IPS-11a (cell line): ENCODE measurements around the gene CRISPLD2.

Source experiments
- H3K4me3 ChIP-seq: one replicate; pipeline ENCODE4 v1.5.1; 2013; ENCODE audit warnings: low read depth, low read length, control low read depth

CRISPLD2 gene

DNA sequence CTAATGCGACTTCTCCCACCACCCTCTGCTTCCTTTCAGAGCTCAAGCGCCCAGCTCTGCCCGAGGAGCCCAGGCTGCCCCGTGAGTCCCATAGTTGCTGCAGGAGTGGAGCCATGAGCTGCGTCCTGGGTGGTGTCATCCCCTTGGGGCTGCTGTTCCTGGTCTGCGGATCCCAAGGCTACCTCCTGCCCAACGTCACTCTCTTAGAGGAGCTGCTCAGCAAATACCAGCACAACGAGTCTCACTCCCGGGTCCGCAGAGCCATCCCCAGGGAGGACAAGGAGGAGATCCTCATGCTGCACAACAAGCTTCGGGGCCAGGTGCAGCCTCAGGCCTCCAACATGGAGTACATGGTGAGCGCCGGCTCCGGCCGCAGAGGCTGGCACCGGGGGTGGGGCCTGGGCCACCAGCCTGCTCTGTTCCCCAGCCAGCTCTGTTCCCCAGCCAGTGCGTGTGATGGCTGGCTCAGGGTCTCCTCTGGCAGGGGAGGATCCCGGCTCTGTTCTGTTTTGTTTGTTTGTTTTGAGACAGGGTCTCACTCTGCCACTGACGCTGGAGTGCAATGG is 18.7 kb downstream of the CRISPLD2 start:
- no peak overlapping the region for H3K4me3 ChIP-seq

DNA sequence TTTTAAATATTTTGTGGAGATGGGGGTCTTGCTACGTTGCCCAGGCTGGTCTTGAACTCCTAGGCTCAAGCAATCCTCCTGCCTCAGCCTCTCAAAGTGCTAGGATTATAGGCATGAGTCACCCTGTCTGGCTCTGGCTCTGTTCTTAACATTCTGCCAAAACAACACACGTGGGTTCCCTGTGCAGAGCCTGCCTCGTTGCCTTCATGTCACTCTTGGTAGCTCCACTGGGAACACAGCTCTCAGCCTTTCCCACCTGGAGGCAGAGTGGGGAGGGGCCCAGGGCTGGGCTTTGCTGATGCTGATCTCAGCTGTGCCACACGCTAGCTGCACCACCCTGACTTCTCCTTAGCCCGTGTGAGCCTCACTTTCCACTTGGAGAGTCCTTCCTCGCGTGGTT is 19.3 kb downstream of the CRISPLD2 start:
- no peak overlapping the region for H3K4me3 ChIP-seq

DNA sequence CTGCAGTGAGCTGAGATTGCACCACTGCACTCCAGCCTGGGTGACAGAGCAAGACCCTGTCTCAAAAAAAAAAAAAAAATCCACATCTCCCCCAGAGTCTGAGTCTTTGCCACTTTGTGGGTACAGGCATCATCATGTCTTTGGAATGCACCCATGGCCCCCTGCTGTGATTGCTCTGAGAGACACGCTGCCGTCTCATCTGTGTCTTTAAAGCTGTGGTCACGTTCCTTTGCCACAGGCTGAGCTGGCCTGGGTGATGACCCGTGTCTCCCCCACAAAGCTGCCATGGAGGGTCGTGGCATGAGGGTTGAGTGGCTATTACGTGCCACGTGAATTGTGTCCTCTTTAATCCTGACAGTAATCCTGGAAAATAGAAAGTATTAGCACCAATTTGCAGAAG is 20.2 kb downstream of the CRISPLD2 start:
- H3K4me3 ChIP-seq = no peak overlapping the region

DNA sequence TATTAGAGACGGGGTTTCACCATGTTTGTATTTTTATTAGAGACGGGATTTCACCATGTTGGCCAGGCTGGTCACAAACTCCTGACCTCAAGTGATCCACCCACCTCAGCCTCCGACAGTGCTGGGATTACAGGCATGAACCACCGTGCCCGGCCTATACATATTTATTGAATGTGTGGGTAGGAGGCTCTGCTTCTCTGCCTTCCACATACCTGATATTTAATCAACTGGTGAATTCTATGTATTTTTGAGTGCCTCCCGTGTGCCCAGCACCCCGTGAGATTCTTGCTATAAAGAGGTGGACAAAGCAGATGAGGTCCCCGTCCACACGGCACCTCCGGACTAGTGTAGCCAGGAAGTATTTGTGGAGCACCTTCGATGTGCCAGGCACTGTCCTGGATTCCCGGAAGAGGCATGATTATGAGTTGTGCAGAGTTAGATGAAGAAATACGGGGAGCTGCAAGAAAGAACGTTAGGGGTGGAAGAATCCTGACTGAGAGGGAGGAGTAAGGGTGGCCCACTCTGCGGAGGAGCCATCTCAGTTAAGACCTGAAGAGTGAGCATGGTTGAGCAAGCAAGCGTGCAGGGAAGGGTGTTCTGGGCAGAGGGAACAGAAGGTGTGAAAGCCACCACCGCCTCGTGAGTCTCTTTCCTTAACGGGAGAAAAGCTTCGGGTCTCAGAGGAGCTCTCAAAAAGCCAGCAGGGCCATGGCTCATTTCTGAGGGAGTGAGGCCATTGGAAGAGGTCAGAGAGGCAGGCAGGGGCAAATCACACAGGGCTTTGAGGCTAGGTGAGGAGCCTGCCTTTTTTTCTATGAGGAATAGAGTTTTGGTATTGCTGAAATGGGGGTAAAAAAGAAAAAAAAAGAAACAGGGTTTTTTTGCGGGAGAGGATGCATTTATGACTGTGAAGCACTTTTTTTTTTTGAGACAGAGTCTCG is 21.2 kb downstream of the CRISPLD2 start:
- H3K4me3 ChIP-seq = no peak overlapping the region

DNA sequence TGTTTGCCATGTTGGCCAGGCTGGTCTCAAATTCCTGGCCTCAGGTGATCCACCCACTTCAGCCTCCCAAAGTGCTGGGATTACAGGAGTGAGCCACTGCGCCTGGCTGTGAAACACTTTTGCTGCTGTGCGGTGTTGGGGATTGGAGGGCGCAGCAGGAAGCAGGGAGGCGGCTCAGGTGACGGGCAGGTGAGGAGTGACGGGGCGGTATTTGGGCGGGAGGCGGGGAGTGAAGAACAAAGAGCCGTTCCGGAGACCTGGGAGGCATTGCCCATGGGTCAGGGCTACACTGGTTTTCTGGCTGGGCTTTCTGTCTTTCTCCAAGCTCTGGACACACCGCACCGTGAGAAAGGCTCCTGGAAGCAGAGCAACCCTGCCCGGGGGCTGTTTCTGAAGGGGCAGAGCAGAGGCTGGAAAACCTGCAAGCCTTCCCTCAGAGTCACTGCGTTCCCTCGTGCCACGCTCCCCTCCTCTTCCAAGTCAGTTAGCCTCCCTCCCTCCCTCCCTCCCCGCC is 22.1 kb downstream of the CRISPLD2 start:
- H3K4me3 ChIP-seq = peak overlapping the region; percentile 1

DNA sequence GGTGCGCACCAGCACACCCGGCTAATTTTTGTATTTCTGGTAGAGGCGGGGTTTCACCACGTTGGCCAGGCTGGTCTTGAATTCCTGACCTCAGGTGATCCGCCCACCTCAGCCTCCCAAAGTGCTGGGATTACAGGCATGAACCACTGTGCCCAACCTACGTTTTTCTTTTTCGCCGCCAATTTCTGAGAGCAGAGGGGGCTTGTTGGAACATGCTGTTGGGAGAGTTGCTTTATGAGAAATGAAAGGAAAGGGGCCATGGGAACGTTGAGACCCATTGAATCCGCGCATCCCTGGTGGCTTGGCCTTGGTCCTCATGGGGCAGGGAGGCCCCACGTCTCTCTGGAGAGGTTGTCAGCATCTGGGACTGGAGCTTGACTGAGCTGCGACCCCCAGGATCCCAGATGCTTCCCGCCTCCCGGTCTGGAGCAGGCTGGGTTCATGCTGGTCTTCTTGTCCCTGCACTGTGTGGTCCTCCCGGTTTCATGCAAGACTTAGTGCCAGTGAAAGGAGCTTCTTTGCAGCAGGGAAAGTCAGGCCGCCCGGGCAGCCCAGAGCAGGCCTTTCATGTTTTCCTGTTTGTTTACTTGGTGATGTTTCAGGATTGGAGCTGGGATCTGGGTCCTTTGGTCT is 22.8 kb downstream of the CRISPLD2 start:
- no peak overlapping the region for H3K4me3 ChIP-seq

DNA sequence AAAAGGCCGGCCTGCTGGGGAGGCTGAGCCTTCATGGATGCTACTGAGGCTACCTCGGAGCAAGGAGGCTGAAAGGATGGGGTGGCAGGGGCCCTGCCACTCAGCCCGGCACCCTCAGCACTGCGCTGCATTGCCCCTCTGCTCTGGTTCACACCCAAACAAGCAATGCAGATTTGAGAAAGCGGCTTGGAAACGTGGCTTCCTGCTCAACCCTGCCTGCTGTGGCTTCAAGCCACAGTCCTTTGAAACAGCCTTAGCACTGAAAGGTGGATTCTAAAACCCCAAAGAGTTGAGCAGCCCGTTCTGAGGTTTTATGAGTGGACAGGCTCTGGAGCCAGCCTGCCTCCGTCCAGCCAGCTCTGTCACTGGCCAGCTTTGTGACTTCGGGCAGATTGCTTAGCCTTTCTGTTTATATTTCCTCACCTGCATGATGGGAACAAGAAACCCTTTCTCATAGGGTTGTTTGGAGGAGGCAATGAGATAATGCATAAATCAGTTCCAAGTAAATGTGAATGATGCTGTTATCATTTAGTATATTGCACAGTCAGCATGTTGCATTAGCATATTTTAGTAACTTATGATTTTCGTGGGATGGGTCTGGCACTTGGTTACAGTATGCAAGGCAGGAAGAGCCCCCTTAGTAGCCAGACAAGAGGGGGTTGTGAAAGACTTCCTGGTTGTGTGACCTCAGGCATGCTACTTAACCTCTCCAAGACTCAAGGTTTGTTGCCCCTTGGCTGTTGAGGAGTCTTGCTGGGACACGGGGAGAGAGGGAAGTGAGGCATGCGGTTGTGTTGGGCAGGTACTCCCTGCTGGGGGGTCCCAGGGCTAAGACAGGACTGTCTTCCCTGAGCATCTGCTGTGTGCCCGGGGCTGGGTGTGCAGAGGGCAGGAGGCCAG is 23.6 kb downstream of the CRISPLD2 start:
- no peak overlapping the region for H3K4me3 ChIP-seq

DNA sequence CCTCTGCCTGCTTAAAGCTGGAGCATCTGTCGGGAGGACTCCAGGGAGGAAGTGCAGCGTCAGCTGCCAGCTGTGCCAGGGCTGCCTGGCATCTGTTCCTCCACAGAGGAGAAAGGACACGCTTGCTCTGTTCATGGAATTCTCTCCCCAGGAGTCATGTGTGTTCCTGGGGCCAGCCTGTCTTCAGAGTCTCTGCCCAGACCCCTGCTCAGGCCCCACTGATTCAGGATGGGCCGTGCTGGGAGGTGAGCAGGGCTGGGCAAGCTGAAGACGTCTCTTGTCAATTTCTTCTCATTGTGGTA is 24.2 kb downstream of the CRISPLD2 start:
- H3K4me3 ChIP-seq = no peak overlapping the region

DNA sequence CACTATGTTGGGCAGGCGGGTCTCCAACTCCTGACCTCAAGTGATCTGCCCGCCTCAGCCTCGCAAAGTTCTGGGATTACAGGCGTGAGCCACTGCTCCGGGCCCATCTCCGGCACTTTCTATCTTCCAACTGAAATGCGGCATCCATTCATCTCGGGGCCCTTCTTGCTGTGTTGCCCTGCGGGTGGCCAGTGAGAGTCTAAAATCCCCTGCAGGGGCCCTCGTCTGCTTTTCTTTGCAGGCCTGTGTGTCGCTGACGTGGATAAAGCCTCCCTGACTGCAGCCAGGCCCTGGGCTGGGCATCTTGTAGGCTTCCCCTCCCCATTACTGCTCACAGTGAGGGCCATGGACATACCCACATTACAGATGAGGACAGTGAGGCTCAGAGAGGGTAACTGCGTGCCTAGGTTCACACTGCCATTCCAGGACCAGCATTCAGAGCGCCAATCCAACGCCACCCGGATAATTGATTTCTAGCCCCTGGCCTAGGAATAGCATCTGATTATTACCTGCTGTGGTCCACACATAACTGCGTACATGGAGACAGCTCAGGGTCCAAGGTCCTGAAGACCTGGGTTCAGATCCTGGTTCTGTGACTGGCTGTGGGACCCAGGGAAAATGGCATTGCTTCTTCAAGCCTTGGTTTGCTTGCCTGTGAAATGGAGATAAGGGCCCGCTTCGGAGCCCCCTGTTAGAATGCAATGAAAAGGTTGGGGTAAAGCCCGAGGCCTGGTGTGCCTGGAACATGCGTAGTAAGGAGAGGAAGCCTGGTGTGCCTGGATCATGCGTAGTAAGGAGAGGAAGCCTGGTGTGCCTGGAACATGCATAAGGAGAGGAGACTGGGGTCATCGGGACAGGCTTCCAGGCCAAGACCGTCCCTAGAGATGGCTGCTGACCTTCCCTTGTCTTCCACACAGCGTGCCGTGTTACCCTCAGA is 25.0 kb downstream of the CRISPLD2 start:
- H3K4me3 ChIP-seq = no peak overlapping the region

DNA sequence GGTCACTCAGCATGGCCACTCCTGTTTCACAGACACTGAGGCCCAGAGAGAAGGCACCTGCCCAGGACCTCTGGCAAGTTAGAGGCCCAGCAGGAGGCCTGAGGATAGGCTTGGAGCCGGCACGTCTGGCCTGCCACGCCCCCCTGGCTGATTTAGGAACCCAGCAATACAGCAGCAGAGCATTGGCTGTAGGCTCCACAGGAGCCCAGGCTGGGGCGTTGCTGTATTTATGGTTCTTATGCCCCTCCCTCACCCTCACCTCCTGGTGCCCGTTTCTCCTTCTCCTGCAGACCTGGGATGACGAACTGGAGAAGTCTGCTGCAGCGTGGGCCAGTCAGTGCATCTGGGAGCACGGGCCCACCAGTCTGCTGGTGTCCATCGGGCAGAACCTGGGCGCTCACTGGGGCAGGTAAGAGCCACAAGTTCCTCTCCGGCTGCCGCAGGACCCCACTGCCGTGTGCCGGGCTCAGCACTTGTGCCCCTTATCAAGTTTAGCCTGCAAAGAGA is 25.8 kb downstream of the CRISPLD2 start:
- H3K4me3 ChIP-seq = no peak overlapping the region

DNA sequence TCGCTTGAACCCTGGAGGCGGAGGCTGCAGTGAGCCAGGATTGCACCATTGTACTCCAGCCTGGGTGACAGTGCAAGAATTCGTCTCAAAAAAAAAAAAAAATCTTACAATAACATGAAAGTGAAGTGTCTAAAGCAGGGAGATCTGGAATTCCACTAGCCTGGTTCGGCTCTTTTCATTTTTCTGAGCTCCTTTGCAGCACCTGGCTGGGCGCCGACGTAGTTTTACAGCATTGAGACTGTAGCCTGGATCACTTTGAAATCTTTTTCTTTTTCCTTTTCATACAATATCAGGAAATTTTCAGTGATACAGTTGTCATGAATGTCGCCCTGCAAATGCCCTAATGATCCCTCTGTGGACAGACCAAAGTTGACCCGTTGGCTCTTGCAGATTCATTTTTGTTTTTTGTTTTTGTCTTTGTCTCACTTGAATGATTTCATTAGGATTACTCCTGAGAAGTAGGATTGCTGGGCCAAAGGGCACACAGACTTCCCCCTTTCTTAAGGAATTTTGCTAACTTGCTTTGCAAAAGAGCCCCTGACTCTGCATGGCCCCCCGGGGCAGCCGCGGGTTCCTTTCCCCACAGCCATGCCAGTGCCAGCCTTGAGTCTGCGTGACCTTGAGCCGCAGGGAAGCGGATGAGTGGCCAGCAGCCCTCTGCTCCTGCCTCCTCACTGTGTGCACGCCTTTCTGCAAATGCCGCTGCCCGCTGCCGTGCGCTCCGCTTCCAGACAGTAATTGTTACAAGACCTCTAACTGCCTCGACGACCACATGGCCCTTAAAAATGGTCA is 28.0 kb downstream of the CRISPLD2 start:
- H3K4me3 ChIP-seq = no peak overlapping the region

DNA sequence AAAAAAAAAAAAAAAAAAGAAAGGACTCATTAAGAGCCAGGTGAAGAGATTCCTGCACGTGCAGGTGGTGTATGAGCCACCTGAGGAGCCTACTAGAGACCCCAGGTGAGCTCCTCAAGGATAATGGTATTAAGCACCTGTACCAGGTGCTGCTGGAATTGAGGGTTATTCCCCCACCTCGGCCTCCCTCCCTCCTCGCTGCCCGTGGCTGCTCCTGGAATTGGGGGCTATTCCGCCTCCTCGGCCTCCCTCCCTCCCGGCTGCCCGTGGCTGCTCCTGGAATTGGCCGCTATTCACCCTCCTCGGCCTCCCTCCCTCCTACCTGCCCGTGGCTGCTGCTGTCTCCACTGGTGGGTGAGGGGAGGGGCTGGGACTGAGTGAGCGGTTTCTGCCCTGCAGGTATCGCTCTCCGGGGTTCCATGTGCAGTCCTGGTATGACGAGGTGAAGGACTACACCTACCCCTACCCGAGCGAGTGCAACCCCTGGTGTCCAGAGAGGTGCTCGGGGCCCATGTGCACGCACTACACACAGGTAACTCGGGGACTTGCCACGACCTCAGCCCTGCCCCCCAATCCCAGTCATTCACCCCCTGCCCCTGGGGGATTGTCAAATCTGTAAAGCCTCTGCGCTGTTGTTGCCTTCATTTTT is 29.3 kb downstream of the CRISPLD2 start:
- H3K4me3 ChIP-seq = no peak overlapping the region

DNA sequence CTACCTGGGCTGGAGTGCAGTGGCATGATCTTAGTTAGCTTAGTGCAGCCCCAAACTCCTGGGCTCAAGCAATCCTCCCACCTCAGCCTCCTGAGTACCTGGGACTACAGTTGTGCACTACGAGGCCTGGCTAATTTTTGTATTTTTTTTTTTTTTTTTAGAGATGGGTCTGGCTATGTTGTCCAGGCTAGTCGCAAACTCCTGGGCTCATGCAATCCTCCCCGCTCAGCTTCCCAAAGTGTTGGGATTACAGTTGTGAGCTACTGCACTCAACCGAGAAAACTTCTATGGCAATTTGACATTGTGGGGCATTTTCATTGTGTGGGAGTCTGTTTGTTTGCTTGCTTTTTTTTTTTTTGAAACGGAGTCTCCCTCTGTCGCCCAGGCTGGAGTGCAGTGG is 30.0 kb downstream of the CRISPLD2 start:
- H3K4me3 ChIP-seq = no peak overlapping the region

DNA sequence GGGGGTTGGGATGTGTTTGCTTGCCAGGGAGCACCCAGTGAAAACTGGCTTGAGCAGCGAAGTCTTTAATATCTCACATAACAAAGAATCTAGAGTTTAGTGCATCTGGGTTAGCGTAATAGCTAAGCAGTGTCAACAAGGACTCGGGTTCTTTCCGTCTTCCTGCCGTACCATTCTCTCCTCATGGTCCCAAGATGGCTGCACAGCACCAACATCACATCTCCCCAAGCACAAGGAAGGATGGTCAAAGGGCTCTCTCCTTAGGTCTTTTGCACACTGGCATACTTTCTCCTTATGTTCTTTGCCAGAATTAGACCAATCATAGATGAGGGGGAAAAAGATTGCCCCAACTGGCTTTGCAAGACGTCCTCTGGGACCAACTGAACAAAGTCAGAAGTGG is 30.9 kb downstream of the CRISPLD2 start:
- H3K4me3 ChIP-seq = no peak overlapping the region

DNA sequence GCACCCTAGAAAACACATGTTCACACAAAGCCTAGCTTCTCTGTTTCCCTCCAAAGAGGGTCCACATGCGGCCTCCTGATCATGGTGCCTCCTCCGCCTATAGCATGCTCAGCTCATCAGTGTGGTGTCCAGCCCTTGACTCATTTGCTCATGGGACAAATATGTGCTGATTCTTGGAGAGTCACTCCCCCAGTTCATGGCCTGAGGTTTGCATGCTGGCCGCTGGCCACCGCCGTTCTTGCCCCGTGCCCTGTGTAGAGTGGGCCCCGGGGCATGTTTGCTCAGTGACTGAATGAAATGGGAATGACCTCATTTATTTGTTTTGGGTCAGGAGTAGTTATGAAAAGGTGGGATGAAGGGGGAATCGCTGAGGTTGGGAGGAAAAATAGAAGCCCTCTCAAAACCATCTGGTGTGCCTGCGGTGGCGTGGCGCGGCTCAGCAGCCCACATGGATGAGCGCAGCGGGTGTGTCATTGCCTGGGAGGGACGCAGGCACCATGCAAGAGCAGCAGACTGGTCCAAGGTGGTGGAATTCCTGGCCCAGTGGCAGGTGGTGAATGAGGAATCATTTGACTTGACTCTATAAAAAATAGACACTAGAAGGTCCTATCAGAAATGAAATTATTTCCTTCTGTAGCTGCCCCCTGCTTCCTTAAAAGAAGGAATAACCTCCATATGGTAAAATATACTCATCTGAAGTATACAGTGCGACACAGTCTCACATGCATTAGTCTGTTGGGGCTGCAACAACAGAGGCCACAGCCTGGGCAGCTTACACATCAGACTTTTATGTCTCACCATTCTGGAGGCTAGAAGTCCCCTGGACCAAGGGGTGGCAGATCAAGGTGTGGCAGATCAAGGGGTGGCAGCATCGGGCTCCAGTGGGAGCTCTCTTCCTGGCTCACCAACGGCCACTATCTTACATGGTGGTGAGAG is 31.7 kb downstream of the CRISPLD2 start:
- no peak overlapping the region for H3K4me3 ChIP-seq

DNA sequence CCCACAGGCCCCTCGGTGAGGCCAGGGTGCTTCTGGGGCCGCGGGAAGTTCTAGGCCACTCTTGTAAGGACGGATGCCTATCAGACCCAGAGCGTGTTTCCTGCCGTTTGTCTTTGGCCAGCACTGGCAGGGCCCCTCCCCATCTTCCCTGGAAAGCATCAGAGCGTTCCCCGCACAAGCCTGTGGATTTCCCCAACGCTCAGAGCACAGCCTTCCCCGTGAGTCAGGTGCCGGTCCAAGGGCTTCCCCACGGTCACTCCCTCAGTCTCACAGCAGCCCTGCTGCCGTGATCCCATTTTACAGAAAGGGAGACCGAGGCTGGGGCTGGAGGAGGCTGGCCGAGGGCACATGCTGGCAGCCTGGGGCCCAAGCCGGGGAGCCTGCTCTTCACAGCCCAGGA is 33.7 kb downstream of the CRISPLD2 start:
- H3K4me3 ChIP-seq = no peak overlapping the region

DNA sequence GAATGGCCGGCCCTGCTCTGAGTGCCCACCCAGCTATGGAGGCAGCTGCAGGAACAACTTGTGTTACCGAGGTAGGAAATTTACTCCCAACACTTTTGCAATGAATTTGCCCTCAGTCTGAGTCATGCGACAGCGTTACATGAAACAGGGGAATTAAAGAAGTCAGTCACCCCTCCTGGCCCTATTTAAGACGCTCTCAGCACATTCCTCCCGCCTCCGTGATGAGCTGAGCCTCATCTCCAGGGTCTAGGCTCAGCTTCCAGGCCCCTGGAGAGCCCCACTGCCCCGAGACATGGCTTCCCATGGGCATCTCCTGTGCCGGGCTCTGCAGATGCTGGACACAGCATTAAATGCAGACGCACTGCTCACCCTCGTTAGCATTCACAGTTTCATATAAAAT is 35.0 kb downstream of the CRISPLD2 start:
- H3K4me3 ChIP-seq = no peak overlapping the region
